ENCODE results near the gene PXK. TPM values are rescaled to one million over a fixed set of nuclear protein-coding genes. Genes with fewer than 3 reads are reported as not detected.
A peak's percentile ranks its signal among the peaks of the same experiment; 100 is the strongest.

PXK gene
- total RNA-seq, 1 donor = 64.4 TPM

GRCh38 chr3:58474348-58474911, 141.7 kb downstream of the PXK start:
- no peak overlapping the region for H3K4me3 ChIP-seq (ENCODE audit: low read depth, low read length)
- peak; percentile 7 for TF ChIP-seq CTCF (IDR thresholded peaks at IDR 0.05; ENCODE audit: insufficient read depth, low read length)
- DNase-seq (ENCODE audit: low read depth) = no peak

GRCh38 chr3:58474967-58475578, 142.4 kb downstream of the PXK start:
- no peak for TF ChIP-seq CTCF (IDR thresholded peaks at IDR 0.05; ENCODE audit: insufficient read depth, low read length)
- no peak overlapping the region for H3K4me3 ChIP-seq (ENCODE audit: low read depth, low read length)

More at GRCh38 chr3:58474967-58475578, 142.4 kb downstream of the PXK start:
- no peak for DNase-seq (ENCODE audit: low read depth)

Small RNA genes lying within 50 kb of the gene (small RNA-seq; reads per million reads assigned to genes)
- not detected for gene AC098479.1

Other genes starting within 250 kb of the PXK start
- gene DNASE1L3, start 121.9 kb upstream of the PXK start, total RNA-seq (ENCODE audit: low replicate concordance) = not detected in 2 replicates
- 5.5 and 14.0 TPM in 2 replicates for gene ABHD6, start 95.1 kb upstream of the PXK start, total RNA-seq (ENCODE audit: low replicate concordance)
- gene RPP14, start 26.6 kb upstream of the PXK start, total RNA-seq (ENCODE audit: low replicate concordance) = 10.8 and 19.0 TPM in 2 replicates
- 8.5 and 9.9 TPM in 2 replicates for gene HTD2, start 26.4 kb upstream of the PXK start, total RNA-seq (ENCODE audit: low replicate concordance)
- 75.4 and 82.3 TPM in 2 replicates for gene PDHB, start 100.9 kb downstream of the PXK start, total RNA-seq (ENCODE audit: low replicate concordance)
- 17.8 and 17.9 TPM in 2 replicates for gene KCTD6, start 159.2 kb downstream of the PXK start, total RNA-seq (ENCODE audit: low replicate concordance)
- gene ACOX2, start 204.3 kb downstream of the PXK start, total RNA-seq (ENCODE audit: low replicate concordance) = 19.2 and 29.5 TPM in 2 replicates
- gene FAM107A, start 244.5 kb downstream of the PXK start, total RNA-seq (ENCODE audit: low replicate concordance) = 0.54 TPM in 1 of 2 replicates, not detected in the other

Measured in fibroblast of the aortic adventitia (primary cell).